Peyer's patch (tissue), 4 donors: ENCODE measurements around the gene PEAK1.

Source experiments
- POLR2A ChIP-seq, 2 donors: fragments of 450-650 bp; IDR thresholded peaks; one replicate each; pipeline ENCODE4 v1.5.1; 2017; ENCODE audit warnings: antibody characterized with exemption in 2 of 2, mild to moderate bottlenecking in 2 of 2, moderate library complexity in 2 of 2
- TF ChIP-seq, protein P1 (sequence below), 6 experiments: fragments of 450-650 bp in 4 of 6; fragments of 200-600 bp in 2 of 6; sonication (generic) in 1 of 6; IDR thresholded peaks; one replicate each; pipeline ENCODE4 v1.5.1; 2017 to 2019; ENCODE audit warnings: antibody characterized with exemption in 6 of 6, mild to moderate bottlenecking in 3 of 6, moderate library complexity in 1 of 6

DNA sequence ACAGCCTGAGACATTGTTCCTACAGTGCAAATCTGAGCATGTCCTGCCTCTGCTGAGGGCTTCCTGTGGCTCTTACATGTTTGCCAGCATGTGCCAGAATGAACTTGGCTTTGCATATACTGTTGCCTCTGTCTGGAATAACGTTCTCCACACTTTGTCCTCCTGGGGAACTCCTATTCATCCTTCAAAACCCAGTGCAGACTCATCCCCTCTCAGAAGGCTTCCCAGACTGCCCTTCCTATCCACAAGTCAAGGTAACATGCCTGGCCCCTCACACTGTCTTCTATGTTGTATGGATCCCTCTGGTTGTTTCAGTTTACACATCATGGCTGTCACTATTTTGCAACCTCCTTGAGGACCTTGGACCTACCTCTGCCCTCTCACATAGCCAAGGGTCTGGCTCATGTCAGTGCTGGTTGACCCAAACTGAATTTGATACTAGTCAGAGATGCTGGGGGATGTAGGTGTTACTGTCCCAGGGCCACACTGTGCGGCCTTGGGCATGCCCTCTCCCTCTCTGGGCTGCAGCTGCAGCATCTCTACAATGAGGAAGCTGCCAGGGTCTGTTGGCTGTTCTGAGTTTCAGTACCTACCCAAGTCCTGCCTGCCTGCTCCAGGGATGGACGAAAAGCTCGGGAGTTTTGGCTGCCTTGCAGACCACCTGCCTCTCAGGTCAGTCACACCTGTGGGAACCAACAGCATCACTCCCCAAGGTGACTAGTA, 320.0 kb downstream of the PEAK1 start:
- TF ChIP-seq POLR2A (IDR thresholded peaks at IDR 0.05), result no peak
- TF ChIP-seq, protein P1, sequence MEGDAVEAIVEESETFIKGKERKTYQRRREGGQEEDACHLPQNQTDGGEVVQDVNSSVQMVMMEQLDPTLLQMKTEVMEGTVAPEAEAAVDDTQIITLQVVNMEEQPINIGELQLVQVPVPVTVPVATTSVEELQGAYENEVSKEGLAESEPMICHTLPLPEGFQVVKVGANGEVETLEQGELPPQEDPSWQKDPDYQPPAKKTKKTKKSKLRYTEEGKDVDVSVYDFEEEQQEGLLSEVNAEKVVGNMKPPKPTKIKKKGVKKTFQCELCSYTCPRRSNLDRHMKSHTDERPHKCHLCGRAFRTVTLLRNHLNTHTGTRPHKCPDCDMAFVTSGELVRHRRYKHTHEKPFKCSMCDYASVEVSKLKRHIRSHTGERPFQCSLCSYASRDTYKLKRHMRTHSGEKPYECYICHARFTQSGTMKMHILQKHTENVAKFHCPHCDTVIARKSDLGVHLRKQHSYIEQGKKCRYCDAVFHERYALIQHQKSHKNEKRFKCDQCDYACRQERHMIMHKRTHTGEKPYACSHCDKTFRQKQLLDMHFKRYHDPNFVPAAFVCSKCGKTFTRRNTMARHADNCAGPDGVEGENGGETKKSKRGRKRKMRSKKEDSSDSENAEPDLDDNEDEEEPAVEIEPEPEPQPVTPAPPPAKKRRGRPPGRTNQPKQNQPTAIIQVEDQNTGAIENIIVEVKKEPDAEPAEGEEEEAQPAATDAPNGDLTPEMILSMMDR (IDR thresholded peaks at IDR 0.05), result no peak
